HepG2 (cell line): ENCODE data around the gene PARP2. TPM values are rescaled to one million over a fixed set of nuclear protein-coding genes. Genes with fewer than 3 reads are reported as not detected.

Experiments
- ARNT ChIP-seq: fragments of 450-650 bp; IDR thresholded peaks from 2 replicates; pipeline ENCODE4 v1.6.1; 2017
- FOXK1 ChIP-seq: sonication (generic); formaldehyde crosslinking; IDR thresholded peaks from 2 replicates; pipeline ENCODE4 v1.4.0; 2020; ENCODE audit warnings: low read depth, missing genetic modification reagents, borderline replicate concordance
- HCFC1 ChIP-seq: fragments of 150-350 bp; IDR thresholded peaks from 2 replicates; pipeline ENCODE4 v1.6.1; 2014; ENCODE audit warnings: low read depth, low read length
- HDAC1 ChIP-seq: sonication (generic); formaldehyde crosslinking; IDR thresholded peaks from 2 replicates; pipeline ENCODE4 v1.5.1; 2020; ENCODE audit warnings: mild to moderate bottlenecking, missing genetic modification reagents
- HIC2 ChIP-seq: sonication (generic); formaldehyde crosslinking; IDR thresholded peaks from 2 replicates; pipeline ENCODE4 v1.9.0; 2022; ENCODE audit warnings: low read depth, missing genetic modification reagents
- HMGA1 ChIP-seq: sonication (generic); formaldehyde crosslinking; conservative IDR thresholded peaks from 2 replicates; pipeline ENCODE4 v1.4.0; 2020; ENCODE audit warnings: missing genetic modification reagents
- MED1 ChIP-seq: sonication (generic); formaldehyde crosslinking; IDR thresholded peaks from 2 replicates; pipeline ENCODE4 v1.4.0; 2020; ENCODE audit warnings: missing genetic modification reagents
- NFE2 ChIP-seq: sonication (generic); formaldehyde crosslinking; IDR thresholded peaks from 2 replicates; pipeline ENCODE4 v1.4.0; 2020; ENCODE audit warnings: missing genetic modification reagents
- NFRKB ChIP-seq: fragments of 450-650 bp; IDR thresholded peaks from 2 replicates; pipeline ENCODE4 v1.6.1; 2017
- SMARCE1 ChIP-seq: fragments of 450-650 bp; IDR thresholded peaks from 2 replicates; pipeline ENCODE4 v1.6.1; 2017; ENCODE audit warnings: borderline replicate concordance
- SP2 ChIP-seq: sonication (generic); formaldehyde crosslinking; IDR thresholded peaks from 2 replicates; pipeline ENCODE4 v1.5.1; 2020; ENCODE audit warnings: mild to moderate bottlenecking, missing genetic modification reagents
- XRCC5 ChIP-seq: fragments of 200-400 bp; formaldehyde crosslinking; optimal IDR thresholded peaks from 2 replicates; pipeline ENCODE3; 2017; ENCODE audit warnings: mild to moderate bottlenecking, low read length
- ZFP41 ChIP-seq: sonication (generic); formaldehyde crosslinking; IDR thresholded peaks from 2 replicates; pipeline ENCODE4 v1.4.0; 2020; ENCODE audit warnings: mild to moderate bottlenecking, missing genetic modification reagents, borderline replicate concordance
- ZNF12 ChIP-seq: sonication (generic); formaldehyde crosslinking; IDR thresholded peaks from 2 replicates; pipeline ENCODE4 v1.5.0; 2020; ENCODE audit warnings: missing genetic modification reagents
- ZNF136 ChIP-seq: sonication (generic); formaldehyde crosslinking; IDR thresholded peaks from 2 replicates; pipeline ENCODE4 v1.8.1; 2022; ENCODE audit warnings: low read depth, mild to moderate bottlenecking, moderate library complexity, missing genetic modification reagents
- ZNF235 ChIP-seq: sonication (generic); formaldehyde crosslinking; IDR thresholded peaks from 2 replicates; pipeline ENCODE4 v1.8.1; 2023; ENCODE audit warnings: mild to moderate bottlenecking, missing genetic modification reagents, borderline replicate concordance
- ZNF280B ChIP-seq: sonication (generic); formaldehyde crosslinking; IDR thresholded peaks from 2 replicates; pipeline ENCODE4 v1.5.0; 2020; ENCODE audit warnings: missing genetic modification reagents, mild to moderate bottlenecking, borderline replicate concordance
- ZNF383 ChIP-seq: sonication (generic); formaldehyde crosslinking; IDR thresholded peaks from 2 replicates; pipeline ENCODE4 v1.4.0; 2020; ENCODE audit warnings: missing genetic modification reagents, mild to moderate bottlenecking, borderline replicate concordance
- ZNF552 ChIP-seq: sonication (generic); formaldehyde crosslinking; IDR thresholded peaks from 2 replicates; pipeline ENCODE4 v1.9.0; 2022; ENCODE audit warnings: missing genetic modification reagents, mild to moderate bottlenecking, borderline replicate concordance
- ZNF572 ChIP-seq: sonication (generic); formaldehyde crosslinking; IDR thresholded peaks from 2 replicates; pipeline ENCODE4 v1.5.1; 2020; ENCODE audit warnings: mild to moderate bottlenecking, missing genetic modification reagents
- ZNF660 ChIP-seq: sonication (generic); formaldehyde crosslinking; IDR thresholded peaks from 2 replicates; pipeline ENCODE4 v1.5.1; 2020; ENCODE audit warnings: mild to moderate bottlenecking, low read depth, missing genetic modification reagents, borderline replicate concordance
- ZNF713 ChIP-seq: sonication (generic); formaldehyde crosslinking; IDR thresholded peaks from 2 replicates; pipeline ENCODE4 v1.4.0; 2020; ENCODE audit warnings: mild to moderate bottlenecking, missing genetic modification reagents
- ZNF788 ChIP-seq: sonication (generic); formaldehyde crosslinking; IDR thresholded peaks from 2 replicates; pipeline ENCODE4 v1.5.0; 2020; ENCODE audit warnings: mild to moderate bottlenecking, missing genetic modification reagents, borderline replicate concordance
- ZNF850 ChIP-seq: sonication (generic); formaldehyde crosslinking; conservative IDR thresholded peaks from 2 replicates; pipeline ENCODE4 v1.9.0; 2021; ENCODE audit warnings: mild to moderate bottlenecking, missing genetic modification reagents
- ZSCAN12 ChIP-seq: sonication (generic); formaldehyde crosslinking; IDR thresholded peaks from 2 replicates; pipeline ENCODE4 v1.9.0; 2021; ENCODE audit warnings: mild to moderate bottlenecking, missing genetic modification reagents
- polyA plus RNA-seq, 8 experiments: library from polyadenylated mRNA; depleted of rRNA in 3 of 8; stranded (reverse) in 7 of 8; unstranded in 1 of 8; fragments of >200 nt; fragmentation: Illumina TruSeq in 4 of 8; extraction: Trizol in 4 of 8; gene quantifications; 2 replicates each; pipeline versions ENCODE4 v1.2.1 to v1.2.3, GENCODE V29; 2011 to 2016; ENCODE audit warnings: low read depth in 4 of 8, missing spikeins in 1 of 8, mixed read lengths in 1 of 8; ENCODE audit not compliant: insufficient read depth in 1 of 8
- total RNA-seq, 5 experiments: library from RNA; depleted of rRNA; stranded (reverse); fragments of >200 nt; fragmentation: Illumina TruSeq; extraction: Trizol; gene quantifications; 2 replicates each; pipeline ENCODE4 v1.2.3, GENCODE V29; 2016; ENCODE audit warnings: low read depth in 1 of 5
- TF ChIP-seq, protein P1 (sequence below): sonication (generic); formaldehyde crosslinking; IDR thresholded peaks from 2 replicates; pipeline ENCODE4 v1.9.0; 2021; ENCODE audit warnings: missing genetic modification reagents, mild to moderate bottlenecking, borderline replicate concordance

PARP2 gene
- total and polyA plus RNA-seq, 2 of the 13 experiments (the other 11 are each of a cell fraction or from before 2014, with no cell fraction given) = 37.3 to 38.4 TPM

DNA sequence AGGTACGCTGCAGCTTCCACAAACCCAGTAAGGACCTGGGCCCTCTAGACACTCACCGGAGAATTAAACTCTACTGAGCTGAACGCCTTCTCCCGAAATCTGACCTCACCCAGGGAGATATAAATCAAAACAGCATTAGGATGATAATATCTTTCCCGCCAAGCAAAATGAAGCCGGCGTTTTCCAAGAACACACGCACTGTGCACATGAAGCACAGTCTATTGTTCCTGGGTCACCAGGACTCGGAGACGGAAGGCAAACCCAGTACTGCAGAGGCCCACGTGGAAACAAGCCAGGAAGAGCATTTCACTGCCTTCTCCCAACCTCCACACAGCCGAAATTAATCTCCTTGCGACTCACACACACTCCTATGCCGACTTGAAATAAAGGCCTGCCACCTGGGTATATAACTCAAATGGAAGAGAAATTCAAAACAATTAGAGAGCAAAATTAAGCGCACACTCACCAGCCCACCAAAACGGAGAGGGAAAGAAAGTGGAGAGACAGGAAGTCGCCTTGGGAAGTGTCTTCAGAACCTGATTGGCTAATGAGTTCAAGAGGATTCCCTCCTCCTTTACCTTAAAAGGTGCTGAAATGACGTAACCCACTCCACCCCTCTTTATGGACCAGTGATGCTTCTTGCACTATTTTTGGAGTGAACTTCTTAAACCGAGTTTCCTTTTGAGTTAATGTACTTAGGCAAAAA, 10.5 kb upstream of the PARP2 start, which contains the start of gene CCNB1IP1 (continued):
- TF ChIP-seq HIC2 (no peak), ZSCAN12 (CRISPR knock-in tag) (0 out of 2 replicates have a peak, but pooled peaks have one; percentile 48), HDAC1 (CRISPR knock-in tag) (peak; percentile 68), HCFC1 (no peak), FOXK1 (CRISPR knock-in tag) (peak; percentile 39; the same call in 1 of the 2 replicates), ZNF713 (CRISPR knock-in tag) (no peak), ZNF383 (CRISPR knock-in tag) (no peak), NFRKB (no peak), ZFP41 (CRISPR knock-in tag) (0 out of 2 replicates have a peak, but pooled peaks have one; percentile 48), SMARCE1 (no peak), SP2 (CRISPR knock-in tag) (peak; percentile 52; the same call in 1 of the 2 replicates), ZNF552 (no peak), ARNT (no peak), ZNF660 (CRISPR knock-in tag) (no peak), ZNF572 (CRISPR knock-in tag) (0 out of 2 replicates have a peak, but pooled peaks have one; percentile 18), ZNF12 (no peak), MED1 (CRISPR knock-in tag) (peak; percentile 43; the same call in 1 of the 2 replicates), ZNF136 (CRISPR knock-in tag) (0 out of 2 replicates have a peak, but pooled peaks have one; percentile 63), ZNF850 (CRISPR knock-in tag) (no peak), ZNF280B (no peak), HMGA1 (CRISPR knock-in tag) (no peak), NFE2 (CRISPR knock-in tag) (no peak), ZNF788 (no peak; the same call in 1 of the 2 replicates), ZNF235 (no peak), XRCC5 (no peak)
- TF ChIP-seq, protein P1, sequence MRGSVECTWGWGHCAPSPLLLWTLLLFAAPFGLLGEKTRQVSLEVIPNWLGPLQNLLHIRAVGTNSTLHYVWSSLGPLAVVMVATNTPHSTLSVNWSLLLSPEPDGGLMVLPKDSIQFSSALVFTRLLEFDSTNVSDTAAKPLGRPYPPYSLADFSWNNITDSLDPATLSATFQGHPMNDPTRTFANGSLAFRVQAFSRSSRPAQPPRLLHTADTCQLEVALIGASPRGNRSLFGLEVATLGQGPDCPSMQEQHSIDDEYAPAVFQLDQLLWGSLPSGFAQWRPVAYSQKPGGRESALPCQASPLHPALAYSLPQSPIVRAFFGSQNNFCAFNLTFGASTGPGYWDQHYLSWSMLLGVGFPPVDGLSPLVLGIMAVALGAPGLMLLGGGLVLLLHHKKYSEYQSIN = no peak
